GM12864 (cell line): Measurements from ENCODE around the gene RREB1.
"Not testable (repeated sequence)": the region's sequence is repeated elsewhere in the genome, so short reads cannot be mapped to it uniquely, and the experiment has no call there.

Experiments
- DNase-seq: peaks from one replicate; pipeline ENCODE4 v3.0.0-alpha.2; 2011; ENCODE audit warnings: low read depth
- H3K4me3 ChIP-seq: 2 replicates; pipeline ENCODE4 v1.5.1; 2011; ENCODE audit warnings: mild to moderate bottlenecking, low read depth, low read length, control low read depth
- CTCF ChIP-seq: IDR thresholded peaks from 2 replicates; pipeline ENCODE4 v1.5.1; 2011; ENCODE audit warnings: low read depth, mild to moderate bottlenecking, moderate library complexity, low read length, control low read depth, inconsistent platforms; ENCODE audit errors: missing control alignments

The RREB1 gene

GRCh38 chr6:7262746-7263518 is 155.2 kb downstream of the RREB1 start:
- DNase-seq, result no peak
- TF ChIP-seq CTCF, result no peak
- H3K4me3 ChIP-seq, result no peak overlapping the region

- DNase-seq, H3K4me3 ChIP-seq: not testable (repeated sequence)
Measured at GRCh38 chr6:7263519-7263805, 155.7 kb downstream of the RREB1 start.

- no peak overlapping the region for H3K4me3 ChIP-seq
- no peak for TF ChIP-seq CTCF
- DNase-seq, result no peak
Measured at GRCh38 chr6:7264041-7264440, 156.3 kb downstream of the RREB1 start.

GRCh38 chr6:7264686-7265384 is 157.1 kb downstream of the RREB1 start:
- H3K4me3 ChIP-seq, result no peak overlapping the region
- no peak for DNase-seq
- no peak for TF ChIP-seq CTCF

- not testable (repeated sequence) for DNase-seq
Measured at GRCh38 chr6:7265385-7265726, 157.6 kb downstream of the RREB1 start.

GRCh38 chr6:7267071-7267465 is 159.3 kb downstream of the RREB1 start:
- no peak for TF ChIP-seq CTCF
- DNase-seq, result no peak

More at GRCh38 chr6:7265385-7265726, 157.6 kb downstream of the RREB1 start:
- not testable (repeated sequence) for H3K4me3 ChIP-seq

GRCh38 chr6:7267466-7268091 is 159.8 kb downstream of the RREB1 start:
- H3K4me3 ChIP-seq, result no peak overlapping the region
- TF ChIP-seq CTCF, result no peak
- DNase-seq, result no peak

More at GRCh38 chr6:7267071-7267465, 159.3 kb downstream of the RREB1 start:
- H3K4me3 ChIP-seq, result no peak overlapping the region

- DNase-seq, result no peak
- no peak for TF ChIP-seq CTCF
- no peak overlapping the region for H3K4me3 ChIP-seq
Measured at GRCh38 chr6:7268362-7268761, 160.6 kb downstream of the RREB1 start.
